Lower lobe of right lung (tissue), 2 donors: ENCODE results near the gene HPSE2. TPM values are rescaled to one million over a fixed set of nuclear protein-coding genes. Genes with fewer than 3 reads are reported as not detected.
"Not testable (repeated sequence)": the region's sequence is repeated elsewhere in the genome, so short reads cannot be mapped to it uniquely, and the experiment has no call there.

Experiments used
- ATAC-seq, 2 donors: fragments of 200-7000 bp; cut with Tn5 transposase; one replicate each; pipeline ENCODE4 v1.9.1; 2020 to 2022; ENCODE audit warnings: mild to moderate bottlenecking in 2 of 2, moderate library complexity in 2 of 2
- DNase-seq: peaks from one replicate; pipeline ENCODE4 v3.0.0-alpha.2; 2020
- H3K27ac ChIP-seq: fragments of 200-600 bp; one replicate; pipeline ENCODE4 v1.8.0; 2022
- H3K27me3 ChIP-seq: fragments of 200-600 bp; one replicate; pipeline ENCODE4 v1.8.0; 2022; ENCODE audit warnings: low read depth
- H3K36me3 ChIP-seq: fragments of 200-600 bp; one replicate; pipeline ENCODE4 v1.8.0; 2022; ENCODE audit warnings: mild to moderate bottlenecking
- H3K4me1 ChIP-seq: fragments of 200-600 bp; one replicate; pipeline ENCODE4 v1.8.0; 2022
- H3K4me3 ChIP-seq: fragments of 200-600 bp; one replicate; pipeline ENCODE4 v1.8.0; 2022; ENCODE audit warnings: mild to moderate bottlenecking
- H3K9me3 ChIP-seq: fragments of 200-600 bp; one replicate; pipeline ENCODE4 v1.8.0; 2022
- intact Hi-C: fragments of 100-400 bp; cut with DNase I; formaldehyde crosslinking; loops from one replicate; pipeline ENCODE4 v1.11.0; 2022
- total RNA-seq: library from RNA; stranded (reverse); fragmentation: NEBNext Ultra II Directional; extraction: Animal tissue kit (Norgen Biotek cat#: 25700); gene quantifications from one replicate; pipeline ENCODE4 v1.2.1, GENCODE V29; 2021
- TF ChIP-seq, protein P1 (sequence below): fragments of 200-600 bp; IDR thresholded peaks from one replicate; pipeline ENCODE4 v1.8.0; 2022; ENCODE audit warnings: antibody characterized with exemption, mild to moderate bottlenecking
- donor health status: DM: no; HTN: yes; CAD: no; lungs with severe emphysema.

The HPSE2 gene
- total RNA-seq, 1 donor from 2014 or later = 0.77 TPM

DNA sequence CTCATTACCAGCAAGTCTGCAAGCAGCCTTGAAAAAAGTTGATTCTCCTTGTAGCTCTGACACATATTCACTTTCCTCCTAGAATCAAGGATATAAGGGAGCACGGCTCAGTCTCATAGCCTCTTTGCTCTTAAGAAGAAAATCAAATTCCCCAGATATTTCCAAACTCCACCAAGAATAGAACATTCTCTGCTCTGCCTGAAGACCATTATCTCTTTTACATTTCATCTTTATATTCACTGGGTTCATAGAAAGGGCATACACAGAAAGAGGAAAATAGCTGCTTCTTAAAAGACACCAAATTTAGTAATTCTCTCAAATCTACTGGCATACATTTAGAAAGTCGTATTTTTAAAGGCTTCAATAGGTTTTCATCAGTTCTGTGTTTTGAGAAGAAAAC is 92.0 kb downstream of the HPSE2 start:
- no peak for ATAC-seq
- H3K27ac ChIP-seq = no peak overlapping the region
- DNase-seq = no peak

DNA sequence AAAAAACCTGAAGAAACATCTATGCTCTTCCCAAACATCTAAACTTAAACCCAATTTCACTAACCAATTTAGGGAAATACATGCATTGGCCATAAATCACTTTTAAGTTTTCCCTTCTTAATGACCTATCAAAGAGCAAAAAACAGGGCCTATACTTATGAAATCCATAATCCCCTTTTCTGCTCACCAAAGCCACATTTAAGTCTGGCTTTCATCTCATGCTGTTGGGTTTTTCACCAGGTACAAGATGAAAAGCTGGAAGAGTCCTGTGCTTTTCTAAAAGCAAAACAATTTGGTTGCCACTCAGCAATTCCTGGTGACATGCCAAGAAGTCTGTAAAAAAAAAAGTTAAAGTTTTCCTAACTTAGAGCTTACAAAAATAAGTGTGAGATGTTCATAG is 92.6 kb downstream of the HPSE2 start:
- H3K27ac ChIP-seq = no peak overlapping the region

More for the DNA sequence above, 92.0 kb downstream of the HPSE2 start:
- H3K36me3 ChIP-seq = no peaks in the 10 kb centered on the region
- no peak overlapping the region for H3K4me3 ChIP-seq
- no peaks in the 10 kb centered on the region for H3K4me1 ChIP-seq
- TF ChIP-seq, protein P1, sequence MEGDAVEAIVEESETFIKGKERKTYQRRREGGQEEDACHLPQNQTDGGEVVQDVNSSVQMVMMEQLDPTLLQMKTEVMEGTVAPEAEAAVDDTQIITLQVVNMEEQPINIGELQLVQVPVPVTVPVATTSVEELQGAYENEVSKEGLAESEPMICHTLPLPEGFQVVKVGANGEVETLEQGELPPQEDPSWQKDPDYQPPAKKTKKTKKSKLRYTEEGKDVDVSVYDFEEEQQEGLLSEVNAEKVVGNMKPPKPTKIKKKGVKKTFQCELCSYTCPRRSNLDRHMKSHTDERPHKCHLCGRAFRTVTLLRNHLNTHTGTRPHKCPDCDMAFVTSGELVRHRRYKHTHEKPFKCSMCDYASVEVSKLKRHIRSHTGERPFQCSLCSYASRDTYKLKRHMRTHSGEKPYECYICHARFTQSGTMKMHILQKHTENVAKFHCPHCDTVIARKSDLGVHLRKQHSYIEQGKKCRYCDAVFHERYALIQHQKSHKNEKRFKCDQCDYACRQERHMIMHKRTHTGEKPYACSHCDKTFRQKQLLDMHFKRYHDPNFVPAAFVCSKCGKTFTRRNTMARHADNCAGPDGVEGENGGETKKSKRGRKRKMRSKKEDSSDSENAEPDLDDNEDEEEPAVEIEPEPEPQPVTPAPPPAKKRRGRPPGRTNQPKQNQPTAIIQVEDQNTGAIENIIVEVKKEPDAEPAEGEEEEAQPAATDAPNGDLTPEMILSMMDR = no peak
- no peaks in the 10 kb centered on the region for H3K27me3 ChIP-seq
- no peaks in the 10 kb centered on the region for H3K9me3 ChIP-seq
- intact Hi-C loops = no loop called here

DNA sequence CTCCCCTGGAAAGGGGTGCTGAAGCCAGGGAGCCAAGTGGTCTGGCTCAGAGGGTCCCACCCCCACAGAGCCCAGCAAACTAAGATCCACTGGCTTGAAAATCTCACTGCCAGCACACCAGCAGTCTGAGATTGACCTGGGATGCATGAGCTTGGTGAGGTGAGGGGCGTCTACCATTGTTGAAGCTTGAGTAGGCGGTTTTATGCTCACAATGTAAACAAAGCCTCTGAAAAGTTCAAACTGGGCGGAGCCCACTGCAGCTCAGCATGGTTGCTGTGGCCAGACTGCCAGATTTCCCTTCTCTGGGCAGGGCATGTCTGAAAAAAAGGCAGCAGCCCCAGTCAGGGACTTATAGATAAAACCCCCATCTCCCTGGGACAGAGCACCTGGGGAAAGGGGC is 102.8 kb downstream of the HPSE2 start:
- intact Hi-C loops, ATAC-seq: not testable (repeated sequence)

More for the DNA sequence above, 92.6 kb downstream of the HPSE2 start:
- intact Hi-C loops = no loop called here
- ATAC-seq (no peak), DNase-seq (no peak)
- TF ChIP-seq, protein P1 = no peak
- Histone ChIP-seq H3K9me3 (no peaks in the 10 kb centered on the region), H3K4me1 (no peaks in the 10 kb centered on the region), H3K27me3 (no peaks in the 10 kb centered on the region), H3K4me3 (no peak overlapping the region), H3K36me3 (no peaks in the 10 kb centered on the region)

DNA sequence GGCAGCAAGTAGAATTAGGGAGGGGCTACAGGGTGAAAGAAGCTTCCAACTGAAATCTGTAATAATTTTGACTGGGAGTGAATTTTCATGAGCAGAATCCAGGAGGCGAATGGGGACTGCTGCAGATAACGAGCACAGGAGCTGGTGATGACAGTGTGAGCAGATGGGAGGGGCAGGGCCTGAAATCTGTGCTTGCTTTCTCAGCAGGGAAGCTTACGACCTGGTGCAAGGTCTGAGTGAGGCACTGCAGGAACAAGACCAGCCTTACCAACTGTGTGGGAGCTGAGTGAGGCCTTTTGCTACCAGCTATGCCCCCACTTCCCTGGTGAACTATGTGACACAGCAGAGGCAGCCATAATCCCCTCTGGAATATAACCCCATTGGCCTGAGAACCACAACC is 109.8 kb downstream of the HPSE2 start:
- intact Hi-C loops = no loop called here
- no peak overlapping the region for H3K4me3 ChIP-seq
- ATAC-seq = no peak
- H3K36me3 ChIP-seq = no peaks in the 10 kb centered on the region
- H3K9me3 ChIP-seq = no peaks in the 10 kb centered on the region
- no peak for DNase-seq
- TF ChIP-seq, protein P1 = no peak
- H3K4me1 ChIP-seq = no peaks in the 10 kb centered on the region
- no peaks in the 10 kb centered on the region for H3K27me3 ChIP-seq
- no peak overlapping the region for H3K27ac ChIP-seq

More for the DNA sequence above, 102.8 kb downstream of the HPSE2 start:
- H3K27ac ChIP-seq, H3K9me3 ChIP-seq, H3K27me3 ChIP-seq, H3K4me1 ChIP-seq, H3K36me3 ChIP-seq, H3K4me3 ChIP-seq, DNase-seq: not testable (repeated sequence)

DNA sequence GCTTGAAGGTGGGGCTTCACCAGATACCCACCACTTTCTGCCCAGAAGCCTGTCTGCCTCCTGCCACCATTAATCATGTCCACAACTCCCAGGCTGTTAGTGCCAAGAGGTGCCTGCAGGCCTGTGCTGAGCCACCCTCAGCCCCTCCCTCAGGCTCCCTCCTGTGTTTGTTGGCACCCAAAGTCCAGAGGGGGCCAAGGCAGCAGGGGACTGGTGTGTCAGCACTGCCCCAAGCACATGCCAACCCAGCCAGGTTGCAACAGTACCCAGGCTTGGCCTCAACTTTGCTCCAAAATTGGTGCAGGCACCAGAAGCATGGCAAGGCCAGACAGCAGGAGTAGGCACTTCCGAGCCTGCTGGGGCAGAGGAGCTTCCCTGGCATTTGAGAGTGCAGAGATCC is 111.3 kb downstream of the HPSE2 start:
- H3K4me3 ChIP-seq = no peak overlapping the region
- H3K36me3 ChIP-seq = no peaks in the 10 kb centered on the region
- no peaks in the 10 kb centered on the region for H3K4me1 ChIP-seq
- ATAC-seq (no peak), DNase-seq (no peak)
- TF ChIP-seq, protein P1 = no peak
- H3K9me3 ChIP-seq = no peaks in the 10 kb centered on the region
- intact Hi-C loops = no loop called here
- no peak overlapping the region for H3K27ac ChIP-seq
- no peaks in the 10 kb centered on the region for H3K27me3 ChIP-seq

DNA sequence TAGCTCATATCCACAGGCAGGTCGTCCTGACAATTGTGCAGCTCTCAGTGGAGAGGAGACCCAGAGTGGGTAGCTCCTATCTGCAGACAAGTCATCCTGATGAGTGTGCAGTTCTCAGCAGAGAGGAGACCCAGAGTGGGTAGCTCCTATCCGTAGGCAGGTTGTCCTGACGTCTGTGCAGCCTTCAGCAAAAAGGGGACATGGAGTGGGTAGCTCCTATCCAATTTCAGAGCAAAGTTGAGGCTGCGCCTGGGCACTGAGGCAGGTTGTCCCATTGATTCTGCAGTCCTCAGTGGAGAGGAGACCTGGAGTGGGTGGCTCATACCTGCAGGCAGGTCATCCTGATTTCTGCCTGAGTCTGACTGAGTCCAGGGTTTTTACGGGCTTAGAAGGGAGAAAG is 111.8 kb downstream of the HPSE2 start:
- DNase-seq (no peak), ATAC-seq (no peak)
- Histone ChIP-seq H3K27me3 (no peaks in the 10 kb centered on the region), H3K27ac (no peak overlapping the region), H3K4me3 (no peak overlapping the region), H3K9me3 (no peaks in the 10 kb centered on the region), H3K4me1 (no peaks in the 10 kb centered on the region), H3K36me3 (no peaks in the 10 kb centered on the region)
- TF ChIP-seq, protein P1 = no peak
- intact Hi-C loops = no loop called here
